ENCODE results near the gene FAM124A. TPM values are rescaled to one million over a fixed set of nuclear protein-coding genes. Genes with fewer than 3 reads are reported as not detected.

Gene FAM124A
- total and polyA plus RNA-seq, 10 of the 15 experiments (the other 5 are each of a cell fraction or from before 2014, with no cell fraction given): not detected

DNA sequence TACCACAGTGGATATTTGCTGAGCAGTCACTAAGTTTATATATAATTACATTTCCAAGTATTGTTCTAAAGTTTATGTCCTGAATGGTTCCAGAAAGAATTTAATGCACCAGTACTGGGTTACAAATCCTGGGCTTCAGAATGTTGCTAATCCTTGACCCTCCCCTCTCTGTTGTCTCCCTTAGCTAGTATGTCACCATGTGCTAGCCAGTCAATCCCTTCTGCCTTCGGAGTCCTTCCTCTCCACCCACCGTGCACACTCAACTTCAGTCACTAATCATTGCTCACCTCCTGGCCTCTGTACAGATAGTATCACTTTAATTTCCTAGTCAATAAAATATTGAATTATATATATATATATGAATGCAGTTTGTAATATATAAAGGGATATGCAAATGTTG is 7.5 kb downstream of the FAM124A start:
- BruUV-seq (replicated peaks): no TSS peak
- FAIRE-seq: no peak
- intact Hi-C loops (cut with micrococcal nuclease; ENCODE audit: unreplicated experiment): no loop called here
- Histone ChIP-seq H3K4me3 (no peak overlapping the region), H3K9me3 (replicated peaks; ENCODE audit: control insufficient read depth, insufficient read depth, low read length) (no peaks in the 10 kb centered on the region), H3K79me2 (ENCODE audit: control insufficient read depth, insufficient read depth, low read length) (no peaks in the 10 kb centered on the region), H3K4me1 (ENCODE audit: control insufficient read depth, insufficient read depth, low read length) (no peaks in the 10 kb centered on the region), H3K36me3 (ENCODE audit: control insufficient read depth in 2 of 2, insufficient read depth in 2 of 2, low read length in 1 of 2) (no peaks in the 10 kb centered on the region), H2AFZ (ENCODE audit: control insufficient read depth, low read depth, low read length) (no peak overlapping the region), H4K20me1 (ENCODE audit: control insufficient read depth, insufficient read depth) (no peaks in the 10 kb centered on the region), H3K27me3 (replicated peaks in 1 of 2; ENCODE audit: control insufficient read depth in 2 of 2, insufficient read depth in 2 of 2, low read length in 1 of 2) (peaks cover 0 to 3% of the 10 kb centered on the region in 2 experiments; a peak in 2 of 4 replicates), H3K27ac (ENCODE audit: control insufficient read depth, insufficient read depth) (no peak overlapping the region), H3K9ac (ENCODE audit: control insufficient read depth, insufficient read depth, low read length) (no peak overlapping the region), H3K4me2 (ENCODE audit: control insufficient read depth, insufficient read depth) (no peak overlapping the region)
- no peak for ATAC-seq
- ChIA-PET SMC1A (ENCODE audit: uncharacterized antibody, unreplicated experiment) (interaction anchor here (1.4 kb wide), 1 partner anchor 56 kb away, joined by 5 read pairs; no protein-coding TSS in a partner anchor), CTCF (interaction anchor here (1.2 kb wide), 1 partner anchor 568 kb away, joined by 3 read pairs; no protein-coding TSS in a partner anchor), RAD21 (ENCODE audit: unreplicated experiment) (interaction anchor here (1.1 kb wide), 1 partner anchor 57 kb away, joined by 3 read pairs; no protein-coding TSS in a partner anchor), POLR2A (no interaction called here)
- WGBS (ENCODE audit: insufficient coverage, insufficient replicate concordance, low lambda C conversion rate, missing lambda C conversion rate): 84% methylated on average over 2 of the region's 2 CpGs
- DNase-seq (ENCODE audit: low read depth, low spot score): no peak
- in situ Hi-C loops (cut with MboI): no loop called here
- TF ChIP-seq NFXL1 (IDR thresholded peaks at IDR 0.05; ENCODE audit: borderline replicate concordance): no peak
- TF ChIP-seq NFIC (IDR thresholded peaks at IDR 0.05; ENCODE audit: low read depth, low read length): no peak
- TF ChIP-seq, protein P1, sequence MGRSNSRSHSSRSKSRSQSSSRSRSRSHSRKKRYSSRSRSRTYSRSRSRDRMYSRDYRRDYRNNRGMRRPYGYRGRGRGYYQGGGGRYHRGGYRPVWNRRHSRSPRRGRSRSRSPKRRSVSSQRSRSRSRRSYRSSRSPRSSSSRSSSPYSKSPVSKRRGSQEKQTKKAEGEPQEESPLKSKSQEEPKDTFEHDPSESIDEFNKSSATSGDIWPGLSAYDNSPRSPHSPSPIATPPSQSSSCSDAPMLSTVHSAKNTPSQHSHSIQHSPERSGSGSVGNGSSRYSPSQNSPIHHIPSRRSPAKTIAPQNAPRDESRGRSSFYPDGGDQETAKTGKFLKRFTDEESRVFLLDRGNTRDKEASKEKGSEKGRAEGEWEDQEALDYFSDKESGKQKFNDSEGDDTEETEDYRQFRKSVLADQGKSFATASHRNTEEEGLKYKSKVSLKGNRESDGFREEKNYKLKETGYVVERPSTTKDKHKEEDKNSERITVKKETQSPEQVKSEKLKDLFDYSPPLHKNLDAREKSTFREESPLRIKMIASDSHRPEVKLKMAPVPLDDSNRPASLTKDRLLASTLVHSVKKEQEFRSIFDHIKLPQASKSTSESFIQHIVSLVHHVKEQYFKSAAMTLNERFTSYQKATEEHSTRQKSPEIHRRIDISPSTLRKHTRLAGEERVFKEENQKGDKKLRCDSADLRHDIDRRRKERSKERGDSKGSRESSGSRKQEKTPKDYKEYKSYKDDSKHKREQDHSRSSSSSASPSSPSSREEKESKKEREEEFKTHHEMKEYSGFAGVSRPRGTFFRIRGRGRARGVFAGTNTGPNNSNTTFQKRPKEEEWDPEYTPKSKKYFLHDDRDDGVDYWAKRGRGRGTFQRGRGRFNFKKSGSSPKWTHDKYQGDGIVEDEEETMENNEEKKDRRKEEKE (IDR thresholded peaks at IDR 0.05): no peak
- TF ChIP-seq, protein P2, sequence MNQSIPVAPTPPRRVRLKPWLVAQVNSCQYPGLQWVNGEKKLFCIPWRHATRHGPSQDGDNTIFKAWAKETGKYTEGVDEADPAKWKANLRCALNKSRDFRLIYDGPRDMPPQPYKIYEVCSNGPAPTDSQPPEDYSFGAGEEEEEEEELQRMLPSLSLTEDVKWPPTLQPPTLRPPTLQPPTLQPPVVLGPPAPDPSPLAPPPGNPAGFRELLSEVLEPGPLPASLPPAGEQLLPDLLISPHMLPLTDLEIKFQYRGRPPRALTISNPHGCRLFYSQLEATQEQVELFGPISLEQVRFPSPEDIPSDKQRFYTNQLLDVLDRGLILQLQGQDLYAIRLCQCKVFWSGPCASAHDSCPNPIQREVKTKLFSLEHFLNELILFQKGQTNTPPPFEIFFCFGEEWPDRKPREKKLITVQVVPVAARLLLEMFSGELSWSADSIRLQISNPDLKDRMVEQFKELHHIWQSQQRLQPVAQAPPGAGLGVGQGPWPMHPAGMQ (IDR thresholded peaks at IDR 0.05; ENCODE audit: borderline replicate concordance): no peak
- TF ChIP-seq ZNF207 (IDR thresholded peaks at IDR 0.05; ENCODE audit: borderline replicate concordance): no peak
- TF ChIP-seq KDM1A (IDR thresholded peaks at IDR 0.05; ENCODE audit: borderline replicate concordance): no peak
- TF ChIP-seq, protein P3, sequence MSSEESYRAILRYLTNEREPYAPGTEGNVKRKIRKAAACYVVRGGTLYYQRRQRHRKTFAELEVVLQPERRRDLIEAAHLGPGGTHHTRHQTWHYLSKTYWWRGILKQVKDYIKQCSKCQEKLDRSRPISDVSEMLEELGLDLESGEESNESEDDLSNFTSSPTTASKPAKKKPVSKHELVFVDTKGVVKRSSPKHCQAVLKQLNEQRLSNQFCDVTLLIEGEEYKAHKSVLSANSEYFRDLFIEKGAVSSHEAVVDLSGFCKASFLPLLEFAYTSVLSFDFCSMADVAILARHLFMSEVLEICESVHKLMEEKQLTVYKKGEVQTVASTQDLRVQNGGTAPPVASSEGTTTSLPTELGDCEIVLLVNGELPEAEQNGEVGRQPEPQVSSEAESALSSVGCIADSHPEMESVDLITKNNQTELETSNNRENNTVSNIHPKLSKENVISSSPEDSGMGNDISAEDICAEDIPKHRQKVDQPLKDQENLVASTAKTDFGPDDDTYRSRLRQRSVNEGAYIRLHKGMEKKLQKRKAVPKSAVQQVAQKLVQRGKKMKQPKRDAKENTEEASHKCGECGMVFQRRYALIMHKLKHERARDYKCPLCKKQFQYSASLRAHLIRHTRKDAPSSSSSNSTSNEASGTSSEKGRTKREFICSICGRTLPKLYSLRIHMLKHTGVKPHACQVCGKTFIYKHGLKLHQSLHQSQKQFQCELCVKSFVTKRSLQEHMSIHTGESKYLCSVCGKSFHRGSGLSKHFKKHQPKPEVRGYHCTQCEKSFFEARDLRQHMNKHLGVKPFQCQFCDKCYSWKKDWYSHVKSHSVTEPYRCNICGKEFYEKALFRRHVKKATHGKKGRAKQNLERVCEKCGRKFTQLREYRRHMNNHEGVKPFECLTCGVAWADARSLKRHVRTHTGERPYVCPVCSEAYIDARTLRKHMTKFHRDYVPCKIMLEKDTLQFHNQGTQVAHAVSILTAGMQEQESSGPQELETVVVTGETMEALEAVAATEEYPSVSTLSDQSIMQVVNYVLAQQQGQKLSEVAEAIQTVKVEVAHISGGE (CRISPR knock-in tag; IDR thresholded peaks at IDR 0.05): no peak
- TF ChIP-seq SPI1 (IDR thresholded peaks at IDR 0.05; ENCODE audit: borderline replicate concordance, insufficient read depth, low read depth, low read length): no peak
- no peak for TF ChIP-seq JUND (IDR thresholded peaks at IDR 0.05; ENCODE audit: low read depth, low read length)
- TF ChIP-seq ZNF274 (IDR thresholded peaks at IDR 0.05; ENCODE audit: insufficient read depth, insufficient read length): no peak
- TF ChIP-seq, protein P4, sequence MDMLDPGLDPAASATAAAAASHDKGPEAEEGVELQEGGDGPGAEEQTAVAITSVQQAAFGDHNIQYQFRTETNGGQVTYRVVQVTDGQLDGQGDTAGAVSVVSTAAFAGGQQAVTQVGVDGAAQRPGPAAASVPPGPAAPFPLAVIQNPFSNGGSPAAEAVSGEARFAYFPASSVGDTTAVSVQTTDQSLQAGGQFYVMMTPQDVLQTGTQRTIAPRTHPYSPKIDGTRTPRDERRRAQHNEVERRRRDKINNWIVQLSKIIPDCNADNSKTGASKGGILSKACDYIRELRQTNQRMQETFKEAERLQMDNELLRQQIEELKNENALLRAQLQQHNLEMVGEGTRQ (IDR thresholded peaks at IDR 0.05; ENCODE audit: borderline replicate concordance, low read depth, low read length): no peak
- TF ChIP-seq POLR2AphosphoS2 (IDR thresholded peaks at IDR 0.05; ENCODE audit: low read depth, low read length): no peak

Data from GM12878 (cell line).